Stimulated activated naive CD4-positive, alpha-beta T cell (primary cell): ENCODE measurements around the gene KCNF1.

Source experiments
- DNase-seq, 6 experiments: peaks; one replicate each; lab custom pipeline; 2025; lab: John Stamatoyannopoulos, UW

KCNF1 gene

DNA sequence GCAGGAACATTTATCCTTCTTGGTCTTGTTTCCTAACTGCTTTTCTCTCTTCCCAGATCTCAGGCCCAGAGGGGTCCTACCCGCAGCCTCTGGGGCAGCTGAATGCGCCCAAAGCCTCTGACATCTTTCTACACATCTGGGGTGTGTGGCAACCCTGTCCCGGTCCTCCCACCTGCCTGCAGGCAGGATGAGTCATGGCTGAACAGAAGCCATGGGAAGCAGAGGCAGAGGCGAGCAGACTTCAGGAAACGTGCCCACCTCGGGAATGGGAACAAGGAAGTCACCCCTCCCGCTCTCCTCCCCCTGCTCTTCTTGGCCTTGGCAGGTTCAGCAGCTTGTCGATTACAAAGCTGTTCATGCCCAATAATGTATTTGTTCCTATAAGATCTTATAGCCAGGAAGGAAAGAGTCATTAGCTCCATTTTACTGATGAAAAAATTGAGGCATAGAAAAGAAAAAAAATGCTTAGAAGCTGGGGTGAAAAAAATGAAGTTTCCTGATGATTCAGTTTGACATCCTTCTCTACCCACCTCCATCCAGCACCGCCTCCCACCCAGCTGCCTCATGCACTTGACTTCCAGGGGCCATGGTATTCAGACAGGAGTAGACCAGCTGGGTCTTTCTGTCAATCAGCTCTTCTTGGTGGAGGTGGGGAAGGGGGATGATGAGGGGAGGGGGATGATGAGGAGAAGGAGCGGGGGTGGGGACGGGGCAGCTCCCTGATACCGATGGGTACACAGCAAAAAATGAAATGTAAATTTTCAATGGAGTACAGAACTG lies 10.4 kb upstream of the KCNF1 start:
- DNase-seq = peak in 1 of 6 experiments; percentile 3

DNA sequence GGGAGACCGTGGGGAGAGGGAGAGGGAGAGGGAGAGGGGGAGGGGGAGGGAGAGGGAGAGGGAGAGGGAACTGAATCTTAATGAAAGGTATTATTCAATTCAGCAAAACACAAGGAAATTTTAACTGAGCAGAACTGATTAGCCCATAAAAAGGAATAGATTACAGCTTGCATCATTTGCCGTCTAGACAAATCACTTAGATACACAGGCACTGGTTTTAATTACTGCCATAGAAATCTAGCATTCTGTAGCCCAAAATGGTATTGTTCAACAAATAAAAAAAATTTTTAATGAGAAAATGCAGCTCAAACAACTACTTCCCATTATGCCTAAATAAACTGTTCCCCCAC lies 7.9 kb upstream of the KCNF1 start:
- no peak for DNase-seq

DNA sequence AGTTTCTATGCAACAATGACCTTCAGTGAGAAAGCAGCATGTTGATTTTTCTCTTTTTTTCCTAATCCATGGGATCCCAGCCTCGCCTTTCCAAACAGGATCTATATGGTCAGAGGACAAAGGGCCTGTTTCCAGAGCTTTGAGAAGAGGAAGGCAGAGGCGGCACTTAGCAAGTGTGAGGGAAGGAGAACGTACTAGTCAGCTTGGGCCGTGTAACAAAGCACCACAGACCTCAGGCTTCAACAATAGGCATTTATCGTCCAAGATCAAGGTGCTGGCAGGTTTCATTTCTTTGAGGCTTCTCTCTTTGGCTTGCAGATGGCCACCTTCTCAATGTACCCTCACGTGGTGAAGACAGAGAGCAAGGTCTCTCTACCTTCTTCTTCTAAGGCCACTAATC lies 7.3 kb upstream of the KCNF1 start:
- DNase-seq = no peak

DNA sequence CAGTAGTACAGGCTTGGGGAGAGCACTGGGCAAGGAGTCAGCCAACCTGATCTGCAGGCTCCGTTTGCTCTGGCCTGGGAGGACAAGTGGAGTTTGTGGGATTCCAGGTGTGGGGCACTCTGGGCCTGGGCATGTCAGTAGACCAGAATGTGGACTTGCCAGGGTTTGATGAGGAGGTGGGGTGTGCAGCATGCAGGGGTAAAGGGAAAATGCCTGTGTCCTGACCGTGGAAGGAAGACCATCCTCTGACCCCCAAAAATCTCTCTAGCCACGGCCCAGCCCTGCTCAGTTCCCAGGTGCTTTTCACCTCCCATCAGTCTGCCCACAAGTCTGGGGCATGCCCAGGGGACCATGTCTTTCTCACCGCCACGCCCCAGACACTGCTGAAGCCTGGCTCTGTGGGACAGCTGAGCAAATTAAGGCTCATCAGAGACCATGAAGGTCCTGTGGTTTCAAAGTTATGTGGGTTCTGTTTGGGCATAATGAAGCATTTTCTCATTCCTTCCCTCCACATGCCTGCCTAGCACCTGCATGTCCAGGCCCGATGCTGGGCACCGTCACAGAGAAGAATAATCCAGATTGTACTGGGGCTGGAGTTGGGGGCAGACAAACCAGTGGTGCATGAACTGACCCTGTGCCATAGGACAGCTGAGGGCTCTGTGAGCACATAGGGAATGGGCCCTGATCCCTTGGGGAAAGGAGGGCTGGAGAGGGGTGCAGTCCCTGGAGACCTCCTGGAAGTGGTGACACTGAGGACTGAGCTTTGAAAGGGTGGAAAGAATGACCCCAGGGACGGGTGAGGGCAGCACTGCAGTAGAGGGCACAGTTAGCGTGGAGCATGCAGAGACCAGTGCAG lies 6.5 kb upstream of the KCNF1 start:
- no peak for DNase-seq

DNA sequence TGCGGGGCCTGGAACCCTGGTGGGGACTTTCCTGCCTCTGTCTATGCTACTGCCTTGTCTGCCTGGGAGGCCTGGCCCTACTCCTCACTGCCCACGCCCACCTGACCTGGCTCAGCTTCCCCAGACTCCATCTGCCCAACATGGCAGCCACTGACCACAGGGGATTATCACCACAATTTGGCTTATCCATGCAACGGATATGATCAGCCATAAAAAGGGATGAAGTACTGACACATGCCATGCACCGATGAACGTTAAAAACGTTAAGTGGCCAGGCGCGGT lies 5.9 kb upstream of the KCNF1 start:
- no peak for DNase-seq

DNA sequence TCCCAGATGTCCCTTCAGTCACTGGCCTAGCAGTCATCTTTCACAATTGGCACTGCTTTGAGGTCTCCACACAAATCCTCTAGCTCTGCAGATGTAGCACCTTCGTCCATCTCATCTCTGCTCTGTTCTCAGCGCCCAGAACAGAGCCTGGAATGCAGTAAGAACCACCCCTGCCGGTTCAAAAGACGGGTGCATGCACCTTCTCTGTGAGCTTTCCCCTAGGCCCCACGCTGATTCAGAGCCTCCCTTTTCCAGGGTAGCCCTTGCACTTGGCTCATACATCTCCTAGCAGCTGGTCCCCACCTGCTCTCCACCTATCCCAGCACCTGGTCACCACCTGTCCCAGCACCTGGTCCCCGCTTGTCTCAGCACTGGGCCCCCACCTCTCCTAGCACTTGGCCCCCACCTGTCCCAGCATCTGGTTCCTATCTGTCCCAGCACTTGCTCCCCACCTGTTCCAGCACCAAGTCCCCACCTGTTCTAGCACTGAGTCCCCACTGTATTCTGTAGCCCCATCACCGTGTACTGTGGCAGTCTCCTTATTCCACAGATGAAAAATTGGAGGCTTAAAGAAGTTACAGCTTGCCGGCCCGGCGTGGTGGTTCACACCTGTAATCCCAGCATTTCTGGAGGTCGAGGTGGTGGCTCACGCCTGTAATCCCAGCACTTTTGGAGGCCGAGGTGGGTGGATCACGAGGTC lies 4.7 kb upstream of the KCNF1 start:
- no peak for DNase-seq

DNA sequence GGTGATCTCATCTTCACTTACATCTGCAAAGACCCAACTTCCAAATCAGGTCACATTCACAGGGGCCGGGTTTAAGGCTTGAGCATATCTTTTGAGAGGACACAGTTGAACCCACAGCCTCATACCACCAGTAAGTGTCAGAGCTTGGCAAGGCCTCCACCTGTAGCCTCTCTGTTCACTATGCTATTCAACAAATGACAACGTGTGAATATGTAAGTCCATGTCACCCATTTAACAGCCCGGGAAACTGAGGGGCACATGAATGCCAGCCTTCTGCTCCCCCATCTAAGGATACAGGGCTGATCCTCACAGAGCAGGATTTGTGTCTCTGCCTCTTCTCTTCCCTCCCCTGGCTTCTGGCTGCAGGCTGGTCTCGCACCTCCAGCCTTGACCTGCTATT lies 3.5 kb upstream of the KCNF1 start:
- no peak for DNase-seq

DNA sequence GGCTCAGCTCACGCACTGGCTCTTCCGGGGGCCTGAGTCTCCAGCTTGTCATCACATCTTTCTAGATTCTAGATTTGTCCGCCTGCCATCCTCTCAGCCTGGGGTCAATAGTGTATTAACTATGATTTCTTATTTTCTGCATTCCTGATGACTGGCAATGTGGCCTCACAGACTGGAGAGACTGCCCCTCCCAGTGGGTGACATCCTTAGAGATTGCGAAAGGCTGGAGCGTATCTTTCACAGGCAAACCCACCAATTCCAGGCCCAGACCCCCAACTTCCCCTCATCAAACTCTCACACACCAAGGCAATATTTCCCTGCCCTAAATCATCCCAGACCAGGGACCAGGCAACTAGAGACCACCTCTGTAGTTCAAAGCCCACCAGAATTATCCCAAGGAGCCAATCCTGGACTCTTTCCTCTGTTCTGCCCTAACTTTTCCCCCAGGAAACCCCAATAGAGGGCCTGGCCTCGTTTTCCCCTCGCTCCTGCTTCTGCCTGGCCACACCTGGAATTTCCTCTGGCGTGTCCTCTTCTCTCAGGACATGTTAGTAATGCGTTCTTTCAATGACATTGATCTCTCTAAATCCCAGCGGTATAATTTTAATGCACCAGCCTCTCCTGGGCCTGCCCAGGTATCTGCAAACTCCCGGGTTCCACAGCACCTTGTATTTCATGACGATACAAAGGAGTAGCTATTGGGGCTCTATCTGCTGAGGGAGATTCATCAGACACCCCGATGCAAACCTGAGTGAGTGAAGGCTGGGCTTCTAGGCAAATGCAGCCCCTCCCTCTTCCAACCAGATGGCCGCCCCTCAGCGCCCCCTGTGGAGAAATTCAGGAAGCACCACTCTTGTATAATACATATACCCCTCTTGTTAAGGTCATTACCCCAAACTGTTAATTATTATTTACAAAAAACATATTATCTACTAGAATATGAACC lies 2.4 kb upstream of the KCNF1 start:
- DNase-seq = peak in 2 of 6 experiments; percentile 2 to 3

DNA sequence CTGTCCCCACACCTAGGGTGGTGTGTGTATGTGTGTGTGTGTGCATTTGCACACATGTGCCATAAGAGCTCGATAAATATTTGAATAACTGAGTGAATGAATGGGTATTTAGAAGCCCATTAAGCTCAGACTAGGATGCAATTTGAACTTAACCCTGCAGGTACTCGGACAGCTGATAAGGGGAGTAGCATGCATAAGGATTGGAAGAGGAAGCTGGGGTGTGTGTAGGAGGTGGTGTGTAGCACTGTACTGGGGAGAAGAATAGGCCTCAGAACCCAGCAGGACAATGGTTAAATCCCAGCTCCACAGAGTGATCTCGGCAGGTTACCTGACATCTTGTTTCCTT lies 1.8 kb upstream of the KCNF1 start:
- DNase-seq = no peak

DNA sequence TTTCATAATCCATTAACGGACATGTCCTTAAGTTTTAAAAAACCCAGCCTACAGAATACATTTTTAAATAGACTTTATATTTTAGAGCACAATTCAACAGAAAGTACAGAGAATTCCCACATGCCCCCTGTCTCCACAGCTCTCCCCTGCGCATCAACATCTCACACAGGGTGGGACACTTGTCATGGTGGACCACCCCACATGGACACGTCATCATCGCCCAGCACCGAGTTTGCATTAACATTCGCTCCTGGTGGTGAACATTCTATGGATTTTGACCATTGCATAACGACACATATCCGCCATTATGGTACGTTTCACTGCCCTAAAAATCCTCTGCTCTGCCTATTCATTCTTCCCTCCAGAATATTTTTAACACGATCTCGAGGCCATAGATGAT lies 1.1 kb upstream of the KCNF1 start:
- DNase-seq = no peak

DNA sequence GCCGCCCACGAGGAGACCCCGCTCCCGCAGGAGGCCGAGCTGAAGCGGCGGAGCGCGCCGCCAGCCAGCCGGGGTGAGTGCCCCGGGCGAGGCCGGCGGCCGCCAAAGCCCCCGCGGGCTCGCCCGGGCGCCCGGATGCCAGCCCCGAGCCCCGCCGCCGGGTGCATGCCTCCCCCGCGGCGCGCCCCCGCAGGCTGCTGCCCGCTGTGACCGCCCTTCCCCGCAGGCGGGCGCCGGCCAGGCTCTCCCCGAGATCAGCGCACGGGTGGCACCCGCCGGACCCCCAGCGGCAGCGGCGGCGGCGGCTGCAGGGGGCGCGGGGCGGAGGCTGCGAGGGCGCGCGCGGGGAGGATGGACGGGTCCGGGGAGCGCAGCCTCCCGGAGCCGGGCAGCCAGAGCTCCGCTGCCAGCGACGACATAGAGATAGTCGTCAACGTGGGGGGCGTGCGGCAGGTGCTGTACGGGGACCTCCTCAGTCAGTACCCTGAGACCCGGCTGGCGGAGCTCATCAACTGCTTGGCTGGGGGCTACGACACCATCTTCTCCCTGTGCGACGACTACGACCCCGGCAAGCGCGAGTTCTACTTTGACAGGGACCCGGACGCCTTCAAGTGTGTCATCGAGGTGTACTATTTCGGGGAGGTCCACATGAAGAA lies 470 bp downstream of the KCNF1 start:
- no peak for DNase-seq

DNA sequence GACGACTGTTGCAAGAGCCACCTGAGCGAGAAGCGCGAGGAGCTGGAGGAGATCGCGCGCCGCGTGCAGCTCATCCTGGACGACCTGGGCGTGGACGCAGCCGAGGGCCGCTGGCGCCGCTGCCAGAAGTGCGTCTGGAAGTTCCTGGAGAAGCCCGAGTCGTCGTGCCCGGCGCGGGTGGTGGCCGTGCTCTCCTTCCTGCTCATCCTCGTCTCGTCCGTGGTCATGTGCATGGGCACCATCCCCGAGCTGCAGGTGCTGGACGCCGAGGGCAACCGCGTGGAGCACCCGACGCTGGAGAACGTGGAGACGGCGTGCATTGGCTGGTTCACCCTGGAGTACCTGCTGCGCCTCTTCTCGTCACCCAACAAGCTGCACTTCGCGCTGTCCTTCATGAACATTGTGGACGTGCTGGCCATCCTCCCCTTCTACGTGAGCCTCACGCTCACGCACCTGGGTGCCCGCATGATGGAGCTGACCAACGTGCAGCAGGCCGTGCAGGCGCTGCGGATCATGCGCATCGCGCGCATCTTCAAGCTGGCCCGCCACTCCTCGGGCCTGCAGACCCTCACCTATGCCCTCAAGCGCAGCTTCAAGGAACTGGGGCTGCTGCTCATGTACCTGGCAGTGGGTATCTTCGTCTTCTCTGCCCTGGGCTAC lies 1.2 kb downstream of the KCNF1 start:
- no peak for DNase-seq

DNA sequence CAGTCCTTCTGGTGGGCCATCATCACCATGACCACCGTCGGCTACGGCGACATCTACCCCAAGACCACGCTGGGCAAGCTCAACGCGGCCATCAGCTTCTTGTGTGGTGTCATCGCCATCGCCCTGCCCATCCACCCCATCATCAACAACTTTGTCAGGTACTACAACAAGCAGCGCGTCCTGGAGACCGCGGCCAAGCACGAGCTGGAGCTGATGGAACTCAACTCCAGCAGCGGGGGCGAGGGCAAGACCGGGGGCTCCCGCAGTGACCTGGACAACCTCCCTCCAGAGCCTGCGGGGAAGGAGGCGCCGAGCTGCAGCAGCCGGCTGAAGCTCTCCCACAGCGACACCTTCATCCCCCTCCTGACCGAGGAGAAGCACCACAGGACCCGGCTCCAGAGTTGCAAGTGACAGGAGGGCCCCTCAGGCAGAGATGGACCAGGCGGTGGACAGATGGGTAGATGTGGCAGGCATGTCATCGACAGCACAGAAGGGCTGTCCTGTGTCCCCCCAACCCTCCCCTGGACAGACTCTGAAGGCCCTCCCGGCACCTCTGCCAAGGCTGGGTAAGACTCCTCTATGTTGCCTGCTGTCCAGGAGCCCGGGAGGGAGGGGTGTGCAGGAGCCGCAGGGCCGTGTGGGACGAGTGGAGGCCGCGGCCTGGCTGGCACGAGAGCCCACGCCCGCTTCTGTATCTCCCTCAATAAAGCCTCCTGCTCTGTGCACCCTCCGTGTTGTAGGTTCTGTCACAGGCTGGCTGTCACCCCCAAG lies 2.0 kb downstream of the KCNF1 start:
- DNase-seq = no peak

DNA sequence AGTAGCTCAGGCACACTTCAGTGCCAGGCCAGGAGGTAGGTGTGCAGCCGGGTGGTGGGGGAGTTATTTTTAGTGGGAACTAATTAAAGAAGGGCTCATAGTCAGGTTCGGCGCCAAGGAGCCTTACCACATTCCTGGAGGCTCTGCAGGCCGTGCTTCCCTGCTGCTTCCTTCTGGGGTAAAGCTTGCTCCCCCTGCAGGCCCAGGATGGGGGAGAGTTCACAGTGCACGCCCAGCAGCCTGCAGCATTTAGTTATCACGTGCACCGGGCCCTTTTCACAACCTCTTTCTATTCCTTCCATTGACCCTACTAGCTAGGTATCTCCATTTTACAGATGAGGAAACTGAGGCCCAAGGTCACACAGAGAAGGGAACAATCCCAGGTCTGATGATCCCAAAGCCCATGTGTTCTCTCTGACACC lies 2.5 kb downstream of the KCNF1 start:
- no peak for DNase-seq

DNA sequence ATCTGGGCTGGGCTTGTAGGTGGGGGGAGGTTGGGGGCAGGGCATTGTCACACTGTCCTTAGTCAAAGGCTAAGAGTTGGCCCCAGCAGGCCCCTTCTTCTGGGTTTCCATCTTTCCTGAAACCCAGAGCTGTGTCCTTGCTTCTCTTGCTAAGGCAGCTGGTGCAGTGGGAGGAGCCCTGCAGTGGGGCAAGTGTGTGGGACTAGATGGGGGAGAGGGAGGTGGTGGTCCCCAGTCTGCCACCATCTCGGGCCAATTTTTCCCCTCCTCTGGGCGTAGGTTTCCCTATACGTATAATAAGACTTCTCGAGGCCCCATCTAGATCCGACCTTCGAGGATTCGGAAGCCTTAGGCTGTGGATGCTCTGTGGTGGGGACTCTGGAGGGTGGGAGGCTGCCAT lies 3.5 kb downstream of the KCNF1 start:
- DNase-seq = no peak

DNA sequence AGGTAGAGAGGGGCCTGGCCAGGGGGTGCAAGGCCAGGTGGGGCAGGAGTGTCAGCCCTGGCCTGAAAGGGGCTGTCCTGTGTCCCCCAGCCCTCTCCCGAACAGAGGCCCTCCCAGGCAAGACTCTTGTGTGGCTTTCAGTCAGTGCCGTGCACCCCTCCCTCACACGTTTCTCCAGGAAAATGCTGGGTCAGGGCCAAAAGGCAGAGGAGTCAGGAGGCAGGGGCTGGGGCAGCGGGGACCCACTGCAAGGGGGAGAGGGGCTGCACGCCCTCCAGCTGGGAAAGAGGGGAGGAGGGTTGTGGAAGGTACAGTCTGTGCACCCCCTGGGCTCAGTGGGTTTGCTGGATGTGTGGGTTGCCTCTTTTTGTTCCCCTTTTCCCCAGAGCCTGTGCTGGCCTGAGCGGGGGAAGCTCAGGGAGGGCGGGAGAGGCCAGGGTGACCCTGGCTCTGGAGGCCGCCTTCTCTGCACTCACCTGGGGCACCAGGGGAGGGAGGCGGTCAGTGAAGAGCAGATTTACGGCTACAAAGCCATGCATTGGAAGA lies 4.1 kb downstream of the KCNF1 start:
- no peak for DNase-seq

DNA sequence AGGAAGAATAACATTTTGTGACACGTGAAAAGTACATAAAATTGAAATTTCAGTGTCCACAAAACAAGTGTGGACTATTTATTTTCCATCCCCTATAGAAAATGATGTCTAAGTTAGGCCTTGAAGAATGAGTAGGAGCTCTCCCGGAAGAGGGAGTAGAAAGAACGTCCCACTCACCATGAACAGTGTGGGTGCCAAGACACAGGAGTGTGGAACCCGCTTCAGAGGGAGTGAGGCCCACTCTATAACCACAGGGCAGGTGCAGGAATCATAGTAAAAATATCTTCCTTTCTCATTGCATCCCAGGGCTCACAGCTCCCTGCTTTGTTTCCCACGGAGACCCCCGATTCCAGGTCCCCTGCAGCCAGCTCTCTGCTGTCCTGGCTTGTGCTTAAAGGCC lies 5.2 kb downstream of the KCNF1 start:
- DNase-seq = no peak

DNA sequence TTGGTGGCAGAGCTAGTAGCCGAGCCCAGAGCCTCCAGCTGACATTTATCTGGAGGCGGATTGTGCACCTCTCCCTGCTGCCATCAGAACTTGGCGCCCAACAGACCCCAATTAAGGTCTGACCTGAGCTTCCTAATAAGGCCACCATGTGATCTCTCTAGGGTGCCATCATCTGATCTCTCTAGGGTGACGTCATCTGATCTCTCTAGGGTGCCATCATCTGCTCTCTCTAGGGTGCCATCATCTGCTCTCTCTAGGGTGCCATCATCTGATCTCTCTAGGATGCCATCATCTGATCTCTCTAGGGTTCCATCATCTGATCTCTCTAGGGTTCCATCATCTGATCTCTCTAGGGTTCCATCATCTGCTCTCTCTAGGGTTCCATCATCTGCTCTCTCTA lies 6.2 kb downstream of the KCNF1 start:
- no peak for DNase-seq

DNA sequence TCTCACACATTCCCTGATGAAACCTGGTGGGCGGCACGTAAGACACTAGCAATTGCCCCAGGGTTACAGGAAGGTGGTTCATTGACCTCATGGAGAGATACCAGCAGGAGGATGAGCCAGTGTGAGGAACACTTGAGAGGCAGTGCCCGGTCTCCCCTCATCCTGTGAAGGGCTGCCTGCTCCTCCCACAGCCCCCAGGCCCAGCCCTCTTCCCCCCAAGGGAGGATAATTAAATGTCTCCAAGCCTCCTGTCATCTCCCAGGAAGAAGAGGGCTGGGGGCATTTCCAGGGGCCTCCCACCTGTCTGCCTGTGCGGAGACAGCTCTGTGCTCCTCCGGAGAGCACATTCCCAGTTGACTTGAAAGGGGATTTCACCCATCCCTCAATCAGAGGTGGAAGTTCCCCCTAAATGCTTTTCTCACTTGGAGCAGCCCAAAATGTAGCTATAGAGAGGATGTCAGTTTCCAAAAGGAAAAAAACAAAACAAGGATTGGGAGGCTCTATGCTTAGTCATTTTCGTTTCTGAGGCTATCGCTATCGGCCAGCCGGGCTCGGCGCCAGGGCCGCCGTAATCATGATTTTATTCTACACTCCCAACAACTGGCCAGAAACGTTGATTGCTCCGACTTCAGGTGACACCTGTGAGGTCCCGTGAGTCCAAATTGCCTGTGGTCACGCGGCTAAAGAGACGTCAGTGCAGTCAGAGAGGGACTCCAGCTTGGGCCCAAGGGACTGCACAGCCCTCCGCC lies 7.1 kb downstream of the KCNF1 start:
- DNase-seq = no peak
